Suprapubic skin (tissue), 4 donors: ENCODE results near the gene RNF212. TPM values are rescaled to one million over a fixed set of nuclear protein-coding genes. Genes with fewer than 3 reads are reported as not detected.

Experiments
- DNase-seq, 2 donors: peaks; one replicate each; pipeline ENCODE4 v3.0.0-alpha.2; 2019; ENCODE audit warnings: low spot score in 2 of 2
- H3K27ac ChIP-seq: fragments of 200-600 bp; sonication (generic); one replicate; pipeline ENCODE4 v1.5.1; 2019
- H3K27me3 ChIP-seq: fragments of 200-600 bp; sonication (generic); one replicate; pipeline ENCODE4 v1.5.1; 2019
- H3K36me3 ChIP-seq: fragments of 200-600 bp; sonication (generic); one replicate; pipeline ENCODE4 v1.5.1; 2019
- H3K4me1 ChIP-seq: fragments of 200-600 bp; sonication (generic); one replicate; pipeline ENCODE4 v1.5.1; 2019
- H3K4me3 ChIP-seq: fragments of 200-600 bp; sonication (generic); one replicate; pipeline ENCODE4 v1.5.1; 2019; ENCODE audit warnings: mild to moderate bottlenecking
- H3K9me3 ChIP-seq: fragments of 200-600 bp; sonication (generic); one replicate; pipeline ENCODE4 v1.5.1; 2019
- CTCF ChIP-seq, 2 donors: fragments of 200-600 bp in 1 of 2; fragments of 450-650 bp in 1 of 2; sonication (generic) in 1 of 2; IDR thresholded peaks; one replicate each; pipeline ENCODE4 v1.5.1; 2016 to 2019; ENCODE audit warnings: antibody characterized with exemption in 2 of 2, mild to moderate bottlenecking in 1 of 2, moderate library complexity in 1 of 2
- EP300 ChIP-seq: sonication (generic); formaldehyde crosslinking; IDR thresholded peaks from one replicate; pipeline ENCODE4 v1.6.1; 2017; ENCODE audit warnings: antibody characterized with exemption
- POLR2A ChIP-seq, 2 donors: fragments of 450-650 bp; IDR thresholded peaks; one replicate each; pipeline ENCODE4 v1.6.1; 2017; ENCODE audit warnings: antibody characterized with exemption in 2 of 2, mild to moderate bottlenecking in 2 of 2, moderate library complexity in 2 of 2
- POLR2AphosphoS5 ChIP-seq, 3 donors: sonication (generic); formaldehyde crosslinking; IDR thresholded peaks; one replicate each; pipeline ENCODE4 v1.6.1; 2017; ENCODE audit warnings: antibody characterized with exemption in 3 of 3
- WGBS: methylation state at CpG from one replicate; pipeline ENCODE4 v1.1.5; 2018; 5-methylcytosine and 5-hydroxymethylcytosine counted together
- total RNA-seq, 4 donors: library from RNA; depleted of rRNA; stranded (reverse); fragments of >200 nt; gene quantifications; one replicate each; pipeline ENCODE4 v1.1.0, GENCODE V29; 2016

Gene RNF212
- total RNA-seq, 4 donors from 2014 or later = 2.4 to 16.5 (median 4.4) TPM

GRCh38 chr4:1038948-1039492 is 74.3 kb downstream of the RNF212 start:
- Histone ChIP-seq H3K27ac (no peak overlapping the region), H3K36me3 (no peaks in the 10 kb centered on the region), H3K4me1 (peaks cover 68% of the 10 kb centered on the region), H3K9me3 (no peaks in the 10 kb centered on the region), H3K27me3 (peaks cover 15% of the 10 kb centered on the region), H3K4me3 (no peak overlapping the region)
- no peak for TF ChIP-seq POLR2AphosphoS5 (IDR thresholded peaks at IDR 0.05)
- TF ChIP-seq POLR2A (IDR thresholded peaks at IDR 0.05) = no peak
- TF ChIP-seq CTCF (IDR thresholded peaks at IDR 0.05) = no peak
- no peak for TF ChIP-seq EP300
- WGBS = 71% methylated on average over 12 of the region's 16 CpGs
- DNase-seq = no peak

- no peak overlapping the region for H3K4me3 ChIP-seq
- no peak for DNase-seq
- H3K27me3 ChIP-seq = peaks cover 14% of the 10 kb centered on the region
- no peaks in the 10 kb centered on the region for H3K36me3 ChIP-seq
- TF ChIP-seq POLR2A (IDR thresholded peaks at IDR 0.05) (no peak), EP300 (no peak), CTCF (IDR thresholded peaks at IDR 0.05) (no peak), POLR2AphosphoS5 (IDR thresholded peaks at IDR 0.05) (no peak)
- 75% methylated on average over 2 of the region's 26 CpGs for WGBS
- H3K9me3 ChIP-seq = no peaks in the 10 kb centered on the region
- H3K4me1 ChIP-seq = peaks cover 56% of the 10 kb centered on the region
- no peak overlapping the region for H3K27ac ChIP-seq
Observed at GRCh38 chr4:1036976-1037810, 76.2 kb downstream of the RNF212 start.

- Histone ChIP-seq H3K27me3 (peaks cover 24% of the 10 kb centered on the region), H3K36me3 (no peaks in the 10 kb centered on the region), H3K4me1 (peaks cover 45% of the 10 kb centered on the region), H3K9me3 (no peaks in the 10 kb centered on the region), H3K27ac (no peak overlapping the region), H3K4me3 (no peak overlapping the region)
- no peak for TF ChIP-seq EP300
- TF ChIP-seq POLR2A (IDR thresholded peaks at IDR 0.05) = no peak
- no peak for TF ChIP-seq CTCF (IDR thresholded peaks at IDR 0.05)
- TF ChIP-seq POLR2AphosphoS5 (IDR thresholded peaks at IDR 0.05) = no peak
- no CpG with 5 or more reads among the region's 15 CpGs for WGBS
- DNase-seq = no peak
Observed at GRCh38 chr4:1036095-1036494, 77.3 kb downstream of the RNF212 start.

- Histone ChIP-seq H3K27me3 (peaks cover 29% of the 10 kb centered on the region), H3K27ac (no peak overlapping the region), H3K9me3 (no peaks in the 10 kb centered on the region), H3K4me3 (no peak overlapping the region), H3K36me3 (no peaks in the 10 kb centered on the region), H3K4me1 (peaks cover 39% of the 10 kb centered on the region)
- WGBS = 31% methylated on average over 5 of the region's 26 CpGs
- DNase-seq = no peak
- TF ChIP-seq EP300 = no peak
- TF ChIP-seq POLR2A (IDR thresholded peaks at IDR 0.05) = no peak
- no peak for TF ChIP-seq POLR2AphosphoS5 (IDR thresholded peaks at IDR 0.05)
- no peak for TF ChIP-seq CTCF (IDR thresholded peaks at IDR 0.05)
Observed at GRCh38 chr4:1035510-1035909, 77.9 kb downstream of the RNF212 start.

GRCh38 chr4:1033840-1034551 is 79.4 kb downstream of the RNF212 start:
- 10% methylated on average over 20 of the region's 35 CpGs for WGBS
- Histone ChIP-seq H3K4me1 (peaks cover 24% of the 10 kb centered on the region), H3K27ac (peak overlapping the region; percentile 19), H3K4me3 (peak overlapping the region; percentile 22), H3K36me3 (no peaks in the 10 kb centered on the region), H3K9me3 (no peaks in the 10 kb centered on the region), H3K27me3 (peaks cover 34% of the 10 kb centered on the region)
- no peak for DNase-seq
- TF ChIP-seq CTCF (IDR thresholded peaks at IDR 0.05) (no peak), EP300 (no peak), POLR2AphosphoS5 (IDR thresholded peaks at IDR 0.05) (no peak), POLR2A (IDR thresholded peaks at IDR 0.05) (no peak)
